Measurements from ENCODE around the gene SLC35F3.
"Not testable (repeated sequence)": the region's sequence is repeated elsewhere in the genome, so short reads cannot be mapped to it uniquely, and the experiment has no call there.

SLC35F3 gene

GRCh38 chr1:234206651-234207284 is 302.3 kb downstream of the SLC35F3 start:
- DNase-seq = no peak

DNA sequence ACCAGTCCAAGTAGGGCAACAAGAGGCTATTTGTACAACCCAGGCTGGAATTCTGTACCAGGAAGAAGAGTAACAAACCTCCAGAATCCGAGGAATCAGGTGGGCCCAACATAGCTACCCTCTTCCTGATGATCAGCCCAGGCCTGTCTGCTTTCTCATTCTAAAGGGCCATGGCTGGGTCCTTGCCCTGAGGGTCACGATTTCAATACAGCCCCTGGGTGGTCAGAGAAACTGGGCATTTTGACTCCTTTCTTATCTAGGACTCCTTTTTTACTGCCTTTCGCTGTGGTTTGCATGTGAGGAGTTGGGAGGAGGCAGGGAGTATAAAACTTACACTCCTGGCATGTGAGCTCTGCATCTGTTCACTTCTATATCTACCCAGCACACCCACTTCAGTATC is 303.9 kb downstream of the SLC35F3 start:
- DNase-seq = no peak

GRCh38 chr1:234208791-234209190 is 304.3 kb downstream of the SLC35F3 start:
- no peak for DNase-seq

DNA sequence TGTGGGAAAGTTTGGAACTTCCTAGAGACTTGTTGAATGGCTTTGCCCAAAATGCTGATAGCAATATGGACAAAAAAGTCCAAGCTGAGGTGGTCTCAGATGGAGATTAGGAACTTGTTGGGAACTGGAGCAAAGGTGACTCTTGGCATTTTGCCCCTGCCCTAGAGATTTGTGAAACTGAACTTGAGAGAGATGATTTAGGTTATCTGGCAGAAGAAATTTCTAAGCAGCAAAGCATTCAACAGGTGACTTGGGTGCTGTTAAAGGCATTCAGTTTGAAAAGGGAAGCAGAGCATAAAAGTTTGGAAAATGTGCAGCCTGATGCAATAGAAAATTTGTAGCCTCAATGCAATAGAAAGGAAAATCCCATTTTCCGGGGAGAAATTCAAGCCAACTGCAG is 306.0 kb downstream of the SLC35F3 start:
- DNase-seq = not testable (repeated sequence)

DNA sequence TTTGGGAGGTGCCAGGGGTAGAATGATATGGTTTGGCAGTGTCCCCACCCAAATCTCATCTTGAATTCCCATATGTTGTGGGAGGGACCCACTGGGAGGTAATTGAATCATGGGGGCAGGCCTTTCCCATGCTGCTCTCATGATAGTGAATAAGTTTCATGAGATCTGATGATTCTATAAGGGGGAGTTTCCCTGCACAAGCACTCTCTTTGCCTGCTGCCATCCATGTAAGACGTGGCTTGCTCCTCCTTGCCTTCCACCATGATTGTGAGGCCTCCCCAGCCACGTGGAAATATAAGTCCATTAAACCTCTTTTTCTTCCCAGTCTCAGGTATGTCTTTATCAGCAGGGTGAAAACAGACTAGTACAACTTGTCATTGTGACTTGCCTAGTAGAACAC is 307.4 kb downstream of the SLC35F3 start:
- DNase-seq = not testable (repeated sequence)

DNA sequence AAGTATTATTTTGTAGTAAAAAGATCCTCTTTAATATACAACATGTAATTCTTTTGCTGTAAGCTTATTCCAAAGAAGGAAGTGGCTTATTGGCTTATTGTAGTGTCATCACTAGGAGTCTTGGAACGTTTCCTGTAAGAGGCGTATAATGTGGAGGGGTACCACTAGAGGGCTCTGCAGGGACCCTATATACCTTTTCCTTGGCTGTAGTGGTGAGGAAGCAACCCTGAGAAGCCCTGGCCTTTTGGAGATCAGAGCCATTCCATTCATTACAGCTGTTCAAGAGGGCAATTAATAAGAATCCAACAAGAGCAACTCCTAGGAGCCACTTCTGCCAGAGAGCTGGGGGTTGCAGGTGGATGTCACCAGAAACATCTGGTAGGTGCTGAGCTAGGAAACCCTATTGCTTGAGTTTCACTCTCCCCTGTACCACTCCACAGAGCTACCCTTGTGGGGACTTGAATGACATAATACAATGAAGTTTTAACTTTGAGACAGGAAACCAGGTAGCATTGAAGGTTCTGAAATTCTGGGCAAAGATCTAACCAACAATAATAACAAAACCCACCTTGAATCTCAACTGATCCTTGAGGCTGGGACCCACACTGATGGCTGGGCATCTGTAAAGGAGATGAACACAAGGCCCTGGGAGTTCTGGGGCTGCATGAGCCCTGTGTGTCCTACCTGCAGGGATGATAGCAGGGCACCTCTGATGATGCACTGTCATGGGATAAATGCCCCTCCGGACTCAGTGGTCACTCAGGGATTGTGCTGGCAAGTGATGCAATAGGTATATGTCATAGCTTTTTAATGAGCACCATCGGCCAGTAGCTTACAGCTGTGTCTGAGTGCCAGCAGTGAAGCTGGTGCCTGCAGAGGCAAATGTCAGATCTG is 308.5 kb downstream of the SLC35F3 start:
- peak; percentile 9 to 42 for DNase-seq

DNA sequence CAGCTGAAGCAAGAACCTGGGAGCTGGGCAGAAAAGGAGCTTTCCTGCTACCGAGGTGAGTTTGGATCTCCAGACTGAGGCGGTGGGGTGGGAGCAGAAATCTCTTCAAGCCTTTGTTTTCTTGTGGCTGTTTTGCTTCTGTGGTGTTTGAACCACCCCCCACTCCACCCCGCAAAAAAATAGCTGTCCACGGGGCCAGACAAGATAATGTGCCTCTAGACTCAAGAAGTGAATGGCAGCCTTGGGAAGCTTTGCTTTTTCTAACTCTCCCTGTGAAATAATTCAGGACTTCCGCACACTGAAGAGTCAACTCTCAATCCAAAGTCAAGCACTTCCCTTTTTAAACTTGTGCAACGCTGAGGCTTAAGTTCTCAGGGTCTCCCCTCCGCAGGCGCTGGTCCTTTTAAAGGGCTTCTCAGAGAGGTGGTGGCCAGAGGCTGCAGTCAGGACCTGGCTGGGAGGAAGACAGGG is 309.2 kb downstream of the SLC35F3 start:
- DNase-seq = no peak

GRCh38 chr1:234214129-234214910 is 309.8 kb downstream of the SLC35F3 start:
- DNase-seq = peak in 1 of 2 donors; percentile 44

DNA sequence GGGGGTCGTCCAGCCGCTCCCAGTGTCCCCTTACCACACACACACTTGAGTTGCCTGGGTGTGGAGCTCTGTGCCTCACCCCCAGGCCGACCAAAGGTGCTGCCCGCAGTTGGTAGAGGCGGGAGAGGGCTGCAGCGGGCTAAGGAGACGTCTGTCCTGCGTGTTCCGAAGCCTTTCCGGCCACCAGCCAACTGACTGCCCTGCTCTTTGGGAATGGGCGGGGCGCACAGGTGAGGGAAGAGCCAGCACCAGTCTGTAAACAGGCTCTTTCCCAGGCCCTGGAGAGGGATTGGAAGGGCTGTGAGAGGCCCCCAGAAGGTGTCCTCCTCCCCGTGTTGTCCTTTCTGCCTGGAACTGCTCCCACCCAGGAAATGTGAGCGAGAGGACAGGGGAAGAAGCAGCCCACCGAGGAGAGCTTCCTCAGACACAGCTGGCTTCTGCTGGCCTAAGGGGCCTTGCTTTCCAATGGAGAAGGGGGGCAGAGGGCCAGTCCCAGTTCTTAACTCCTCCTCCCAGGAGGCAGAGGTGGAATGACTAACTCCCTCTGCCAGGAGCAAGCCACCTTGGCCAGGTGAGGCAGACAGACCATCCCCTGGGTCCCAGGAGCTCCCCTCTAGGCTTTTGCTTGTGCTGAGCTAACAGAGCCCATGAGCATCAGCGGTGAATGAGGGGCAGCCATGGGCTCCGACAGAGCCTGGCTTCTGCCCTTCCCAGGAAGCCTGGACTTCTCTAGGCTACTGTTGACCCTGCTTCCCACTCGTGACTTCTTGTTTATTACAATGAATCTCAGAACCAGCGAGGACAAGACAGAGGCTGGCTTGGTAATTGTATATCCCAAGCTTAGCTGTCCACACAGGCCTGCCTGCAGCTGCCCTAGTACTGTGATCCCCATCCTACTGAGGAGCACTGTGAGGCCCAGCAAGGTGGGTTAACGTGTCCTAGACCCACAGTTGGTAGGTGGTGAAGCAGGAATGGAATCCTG is 310.7 kb downstream of the SLC35F3 start:
- no peak for DNase-seq

DNA sequence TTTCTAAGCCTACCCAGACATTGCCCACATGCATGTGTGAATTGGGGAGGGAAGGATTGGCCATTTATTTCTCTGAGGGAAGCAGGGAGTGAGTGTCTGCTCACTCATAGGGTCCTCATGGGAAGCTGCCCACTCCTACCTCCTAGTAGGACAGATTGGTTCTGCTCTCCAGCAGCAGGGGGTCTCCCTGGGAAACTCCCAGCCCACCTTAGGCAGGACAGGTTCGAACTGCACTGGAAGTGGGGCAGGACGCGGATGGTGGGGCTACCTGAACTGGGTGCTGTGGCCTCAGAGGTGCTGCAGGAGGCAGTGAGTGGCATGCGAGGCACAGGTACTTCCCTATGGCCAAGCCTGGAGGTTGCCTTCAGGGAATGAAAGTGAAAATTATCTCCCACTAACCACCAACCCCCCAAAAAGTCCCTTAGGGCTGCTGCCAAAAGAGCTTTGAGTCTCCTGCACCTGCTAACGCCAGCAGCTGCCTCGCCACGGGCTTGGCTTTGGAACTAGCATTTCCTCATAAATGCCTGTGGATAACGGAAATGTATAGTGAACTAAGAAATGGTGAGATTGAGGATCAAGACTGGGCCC is 311.7 kb downstream of the SLC35F3 start:
- no peak for DNase-seq

GRCh38 chr1:234217316-234217840 is 312.9 kb downstream of the SLC35F3 start:
- DNase-seq = no peak

- DNase-seq = no peak
Measured at GRCh38 chr1:234218078-234218477, 313.6 kb downstream of the SLC35F3 start.

- no peak for DNase-seq
Measured at GRCh38 chr1:234219711-234220110, 315.2 kb downstream of the SLC35F3 start.

GRCh38 chr1:234221601-234222000 is 317.1 kb downstream of the SLC35F3 start:
- DNase-seq = no peak

DNA sequence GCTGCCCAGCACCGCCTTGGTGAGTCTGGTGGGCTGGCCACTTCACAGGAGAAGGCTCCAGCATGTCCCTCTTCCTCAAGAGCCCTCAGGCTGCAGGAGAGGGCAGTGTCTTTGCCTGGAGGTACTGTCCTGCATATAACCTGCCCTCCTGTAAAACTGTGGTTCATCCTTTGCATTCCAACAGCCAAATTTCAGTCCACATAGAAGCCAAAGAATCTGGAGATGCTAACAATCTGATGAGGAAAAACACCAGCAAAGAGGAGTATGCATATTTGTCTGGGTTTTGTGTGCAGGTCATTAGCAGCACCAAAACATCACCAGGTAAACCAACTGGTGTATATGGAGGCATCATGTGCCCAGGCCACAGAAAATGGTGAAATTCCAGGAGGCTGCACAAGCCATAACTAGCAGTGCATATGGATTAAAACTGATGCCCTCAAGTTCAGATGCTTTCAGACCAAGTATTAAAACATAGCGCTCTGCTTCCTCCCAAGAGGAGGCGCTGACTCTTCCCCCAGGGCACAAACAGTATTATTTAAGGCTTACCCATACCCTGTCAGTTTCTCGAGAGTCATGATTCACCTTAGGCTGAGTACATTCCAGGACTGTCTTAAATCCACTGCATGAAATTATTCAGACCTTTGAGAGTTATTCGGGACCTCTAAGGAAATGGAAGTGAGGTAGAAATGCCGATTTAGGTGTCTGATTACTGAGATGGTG is 318.2 kb downstream of the SLC35F3 start:
- no peak for DNase-seq

- no peak for DNase-seq
Measured at GRCh38 chr1:234226113-234226818, 321.8 kb downstream of the SLC35F3 start.

GRCh38 chr1:234226819-234227165 is 322.3 kb downstream of the SLC35F3 start:
- DNase-seq = no peak

GRCh38 chr1:234229581-234230387 is 325.3 kb downstream of the SLC35F3 start:
- no peak for DNase-seq

DNA sequence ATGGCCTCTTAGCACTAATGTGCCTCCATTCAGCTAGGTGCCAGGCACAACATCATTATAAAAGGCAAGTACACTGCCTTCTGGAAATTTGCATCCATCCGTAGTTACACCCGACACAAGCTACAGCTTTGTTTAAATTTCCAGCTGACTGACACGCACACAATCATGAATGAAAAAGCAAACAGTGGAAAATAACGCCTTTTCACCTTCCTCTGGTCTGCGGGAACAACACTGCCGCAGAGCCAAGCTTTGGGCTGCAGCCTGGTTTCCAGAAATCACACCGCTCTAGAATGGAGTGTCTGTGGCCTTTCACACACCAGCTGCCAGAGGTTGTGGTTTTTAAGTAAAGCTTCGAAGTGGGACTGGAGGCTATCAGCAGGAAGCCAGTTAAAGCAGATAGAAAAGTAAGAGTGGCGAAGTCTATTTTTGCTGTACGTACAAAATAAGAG is 326.0 kb downstream of the SLC35F3 start:
- no peak for DNase-seq

Data from activated CD4-positive, alpha-beta T cell treated with anti-CD3 and anti-CD28 coated beads for 4 hours (primary cell).